LNCAP (cell line): ENCODE data around the gene COL6A1.

Experiments
- TF ChIP-seq, protein P1 (sequence below): fragments of 450-650 bp; IDR thresholded peaks from 2 replicates; pipeline ENCODE4 v1.5.1; 2017; ENCODE audit warnings: mild to moderate bottlenecking

COL6A1 gene

GRCh38 chr21:46020581-46020980 is 39.0 kb downstream of the COL6A1 start:
- TF ChIP-seq, protein P1, sequence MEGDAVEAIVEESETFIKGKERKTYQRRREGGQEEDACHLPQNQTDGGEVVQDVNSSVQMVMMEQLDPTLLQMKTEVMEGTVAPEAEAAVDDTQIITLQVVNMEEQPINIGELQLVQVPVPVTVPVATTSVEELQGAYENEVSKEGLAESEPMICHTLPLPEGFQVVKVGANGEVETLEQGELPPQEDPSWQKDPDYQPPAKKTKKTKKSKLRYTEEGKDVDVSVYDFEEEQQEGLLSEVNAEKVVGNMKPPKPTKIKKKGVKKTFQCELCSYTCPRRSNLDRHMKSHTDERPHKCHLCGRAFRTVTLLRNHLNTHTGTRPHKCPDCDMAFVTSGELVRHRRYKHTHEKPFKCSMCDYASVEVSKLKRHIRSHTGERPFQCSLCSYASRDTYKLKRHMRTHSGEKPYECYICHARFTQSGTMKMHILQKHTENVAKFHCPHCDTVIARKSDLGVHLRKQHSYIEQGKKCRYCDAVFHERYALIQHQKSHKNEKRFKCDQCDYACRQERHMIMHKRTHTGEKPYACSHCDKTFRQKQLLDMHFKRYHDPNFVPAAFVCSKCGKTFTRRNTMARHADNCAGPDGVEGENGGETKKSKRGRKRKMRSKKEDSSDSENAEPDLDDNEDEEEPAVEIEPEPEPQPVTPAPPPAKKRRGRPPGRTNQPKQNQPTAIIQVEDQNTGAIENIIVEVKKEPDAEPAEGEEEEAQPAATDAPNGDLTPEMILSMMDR = no peak

DNA sequence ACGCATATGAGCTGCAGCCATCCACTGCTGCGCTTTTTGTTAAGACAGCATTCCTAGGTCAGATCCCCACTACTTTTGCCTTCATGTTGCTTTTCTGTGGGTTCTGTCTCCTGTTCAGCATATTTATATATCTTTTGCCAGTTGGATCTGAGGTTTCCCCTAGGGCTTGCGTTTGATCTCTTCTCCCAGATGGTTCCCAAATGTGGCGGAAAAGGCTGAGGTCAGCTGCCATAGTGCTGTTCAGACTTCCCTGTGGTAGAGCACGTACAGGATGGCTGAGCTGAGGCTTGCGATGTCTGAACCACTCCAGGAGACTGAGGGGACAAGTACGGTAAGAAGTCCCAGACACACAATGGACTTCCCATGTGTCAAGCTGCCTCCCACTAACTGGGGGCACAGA is 39.8 kb downstream of the COL6A1 start:
- TF ChIP-seq, protein P1 = no peak

DNA sequence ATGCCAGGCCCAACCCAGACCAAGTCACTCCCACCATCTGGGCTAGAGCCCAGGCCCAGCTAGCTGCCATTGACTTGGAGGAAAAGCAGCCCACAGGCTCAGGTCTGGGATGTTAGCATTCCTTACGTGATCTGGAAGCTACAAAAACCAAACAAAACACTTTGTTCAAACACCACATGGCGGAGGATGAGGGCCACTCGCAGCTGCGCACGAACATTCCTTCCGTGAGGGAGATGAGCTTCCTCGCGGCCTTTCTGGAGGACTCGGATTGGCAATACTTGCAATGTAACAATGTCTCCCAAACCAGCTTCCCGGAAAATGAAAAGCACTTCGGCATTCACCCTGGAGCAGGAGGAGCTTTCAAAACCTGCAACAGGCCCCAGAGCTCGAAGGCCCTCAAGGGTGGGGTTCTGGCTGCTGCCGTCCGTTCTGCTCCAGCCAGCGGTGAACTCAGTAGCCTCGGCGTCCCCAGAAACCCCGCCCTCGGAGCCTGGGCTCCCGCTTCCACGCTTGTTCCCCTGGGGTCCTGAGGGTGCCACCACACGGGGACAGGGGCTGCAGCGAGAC is 40.5 kb downstream of the COL6A1 start:
- TF ChIP-seq, protein P1 = no peak

GRCh38 chr21:46022551-46023525 is 41.3 kb downstream of the COL6A1 start:
- TF ChIP-seq, protein P1 = no peak

DNA sequence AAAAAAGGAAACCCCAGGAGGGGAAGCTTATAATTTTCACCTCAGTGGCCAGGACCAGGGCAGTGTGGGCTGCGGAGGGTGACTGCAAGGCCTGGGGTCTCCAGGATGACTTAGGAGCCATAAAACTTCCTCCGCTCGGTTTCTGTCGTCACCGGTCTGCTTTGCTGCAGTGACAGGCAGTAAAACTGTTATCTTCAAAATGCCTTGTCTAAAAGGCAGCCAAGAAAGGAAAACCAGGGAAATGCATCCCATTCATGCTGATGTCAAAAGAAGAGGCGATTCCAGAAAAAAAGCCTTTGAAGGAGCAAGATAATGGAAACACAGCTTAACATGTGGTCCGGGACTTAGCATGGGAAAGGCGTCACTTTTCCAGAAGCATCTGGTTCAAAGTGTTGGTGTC is 42.0 kb downstream of the COL6A1 start:
- TF ChIP-seq, protein P1 = no peak

DNA sequence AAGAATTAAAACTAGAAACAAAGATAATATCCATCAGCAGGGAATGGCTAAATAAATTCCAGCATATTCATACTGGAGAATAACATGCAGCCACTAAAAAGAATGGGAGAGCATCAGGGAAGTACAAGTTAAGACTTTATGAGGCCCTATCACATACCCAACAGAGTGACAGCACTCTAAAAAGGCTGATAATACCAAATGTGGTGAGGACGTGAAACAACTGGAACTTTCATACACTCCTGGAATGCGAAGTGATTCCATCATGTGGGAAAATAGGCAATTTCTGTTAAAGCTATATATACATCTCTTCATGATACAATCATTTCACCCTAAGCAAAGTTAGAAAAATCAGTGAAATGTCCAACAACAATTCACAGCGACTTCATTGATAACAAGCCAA is 42.6 kb downstream of the COL6A1 start:
- TF ChIP-seq, protein P1 = no peak

- TF ChIP-seq, protein P1 = no peak
Measured at GRCh38 chr21:46025113-46025770, 43.7 kb downstream of the COL6A1 start.
